ENCODE results near the gene FRMD7. TPM values are rescaled to one million over a fixed set of nuclear protein-coding genes. Genes with fewer than 3 reads are reported as not detected.
"Not testable (repeated sequence)": the region's sequence is repeated elsewhere in the genome, so short reads cannot be mapped to it uniquely, and the experiment has no call there.

The FRMD7 gene
- total RNA-seq, 1 donor, result 1.1 TPM

DNA sequence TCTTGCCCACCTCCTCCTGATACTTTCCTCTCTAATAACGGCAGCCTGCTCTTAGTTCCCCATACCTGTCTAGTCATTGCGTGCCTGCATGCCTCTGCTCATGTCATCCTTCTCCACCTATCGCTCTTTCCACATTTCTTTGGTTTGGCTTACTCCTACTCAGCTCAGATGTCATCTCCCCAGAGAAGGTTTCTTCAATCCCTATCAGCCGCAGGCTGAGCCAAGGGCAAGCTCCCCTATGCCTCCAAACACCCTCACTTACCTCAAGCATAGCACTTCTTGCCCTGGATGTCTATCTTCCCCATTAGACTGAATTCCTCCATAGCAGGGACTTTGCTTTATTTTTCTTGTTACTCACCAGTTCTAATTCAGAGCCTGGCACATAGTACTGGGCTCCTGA, 26.6 kb downstream of the FRMD7 start:
- no peak for DNase-seq (ENCODE audit: insufficient read length, low spot score, missing footprints)
- H3K27me3 ChIP-seq (ENCODE audit: insufficient read depth, low read length), result peaks cover 14% of the 10 kb centered on the region
- H3K9me3 ChIP-seq (ENCODE audit: low read depth, low read length), result no peaks in the 10 kb centered on the region
- TF ChIP-seq, protein P1, sequence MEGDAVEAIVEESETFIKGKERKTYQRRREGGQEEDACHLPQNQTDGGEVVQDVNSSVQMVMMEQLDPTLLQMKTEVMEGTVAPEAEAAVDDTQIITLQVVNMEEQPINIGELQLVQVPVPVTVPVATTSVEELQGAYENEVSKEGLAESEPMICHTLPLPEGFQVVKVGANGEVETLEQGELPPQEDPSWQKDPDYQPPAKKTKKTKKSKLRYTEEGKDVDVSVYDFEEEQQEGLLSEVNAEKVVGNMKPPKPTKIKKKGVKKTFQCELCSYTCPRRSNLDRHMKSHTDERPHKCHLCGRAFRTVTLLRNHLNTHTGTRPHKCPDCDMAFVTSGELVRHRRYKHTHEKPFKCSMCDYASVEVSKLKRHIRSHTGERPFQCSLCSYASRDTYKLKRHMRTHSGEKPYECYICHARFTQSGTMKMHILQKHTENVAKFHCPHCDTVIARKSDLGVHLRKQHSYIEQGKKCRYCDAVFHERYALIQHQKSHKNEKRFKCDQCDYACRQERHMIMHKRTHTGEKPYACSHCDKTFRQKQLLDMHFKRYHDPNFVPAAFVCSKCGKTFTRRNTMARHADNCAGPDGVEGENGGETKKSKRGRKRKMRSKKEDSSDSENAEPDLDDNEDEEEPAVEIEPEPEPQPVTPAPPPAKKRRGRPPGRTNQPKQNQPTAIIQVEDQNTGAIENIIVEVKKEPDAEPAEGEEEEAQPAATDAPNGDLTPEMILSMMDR (IDR thresholded peaks at IDR 0.05; ENCODE audit: extremely low read depth, low read depth, low read length), result no peak
- H3K4me1 ChIP-seq (ENCODE audit: insufficient read depth, low read length), result no peaks in the 10 kb centered on the region
- H2AFZ ChIP-seq (ENCODE audit: low read length), result no peak overlapping the region
- no peaks in the 10 kb centered on the region for H3K79me2 ChIP-seq (ENCODE audit: insufficient read depth, low read length)
- no peak overlapping the region for H3K27ac ChIP-seq (ENCODE audit: low read depth, low read length)
- no peak overlapping the region for H3K4me3 ChIP-seq (ENCODE audit: insufficient read depth, low read length)
- no peak overlapping the region for H3K4me2 ChIP-seq (ENCODE audit: insufficient read depth, low read length)
- H3K36me3 ChIP-seq (ENCODE audit: insufficient read depth, low read length), result no peaks in the 10 kb centered on the region
- H4K20me1 ChIP-seq (ENCODE audit: insufficient read depth, low read length), result no peaks in the 10 kb centered on the region

DNA sequence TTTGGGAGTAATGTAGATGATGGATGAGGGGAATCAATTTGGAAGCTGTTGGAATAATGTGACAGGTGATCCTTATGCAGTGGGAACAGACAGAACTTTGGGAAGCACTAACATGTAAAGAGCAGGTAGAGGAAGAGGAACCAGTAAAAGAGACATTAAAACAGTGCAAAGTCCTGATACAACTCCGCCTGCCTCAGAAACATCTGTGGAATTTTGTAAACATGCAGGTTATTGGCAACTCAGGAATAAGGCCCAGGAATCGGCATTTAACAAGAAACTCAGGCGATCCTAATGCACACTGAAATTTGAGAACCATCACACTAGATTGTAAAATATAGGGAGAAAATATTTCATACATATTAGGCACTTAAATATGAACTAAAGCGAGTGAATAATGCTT, 29.1 kb downstream of the FRMD7 start:
- not testable (repeated sequence) for H3K4me3 ChIP-seq (ENCODE audit: insufficient read depth, low read length); H3K27ac ChIP-seq (ENCODE audit: low read depth, low read length); H3K9me3 ChIP-seq (ENCODE audit: low read depth, low read length); H3K79me2 ChIP-seq (ENCODE audit: insufficient read depth, low read length); DNase-seq (ENCODE audit: insufficient read length, low spot score, missing footprints); H3K4me1 ChIP-seq (ENCODE audit: insufficient read depth, low read length); H3K36me3 ChIP-seq (ENCODE audit: insufficient read depth, low read length); H3K4me2 ChIP-seq (ENCODE audit: insufficient read depth, low read length); H4K20me1 ChIP-seq (ENCODE audit: insufficient read depth, low read length); H2AFZ ChIP-seq (ENCODE audit: low read length)
- H3K27me3 ChIP-seq (ENCODE audit: insufficient read depth, low read length), result peaks cover 17% of the 10 kb centered on the region

DNA sequence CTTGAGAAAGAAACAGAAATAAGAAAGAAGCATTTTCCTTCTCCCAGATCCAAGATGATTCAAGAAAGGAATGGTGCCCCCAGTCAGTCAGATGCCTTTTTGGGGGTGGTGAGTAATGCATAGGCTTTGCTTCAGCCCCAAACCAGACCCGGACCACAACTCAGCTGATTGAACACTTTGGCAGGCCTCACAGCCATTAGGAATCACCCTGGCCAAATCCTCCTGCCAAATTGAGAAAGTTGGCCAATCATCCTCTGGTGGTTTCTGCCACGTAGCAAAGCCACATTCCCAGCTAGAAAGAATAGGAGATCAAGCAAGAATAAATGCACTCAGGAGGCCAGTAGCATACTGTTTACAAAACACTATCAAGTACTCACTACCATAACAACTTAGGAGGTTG, 33.7 kb downstream of the FRMD7 start:
- DNase-seq (ENCODE audit: insufficient read length, low spot score, missing footprints), result no peak
- H3K4me1 ChIP-seq (ENCODE audit: insufficient read depth, low read length), result peaks cover 8% of the 10 kb centered on the region
- H3K9me3 ChIP-seq (ENCODE audit: low read depth, low read length), result no peaks in the 10 kb centered on the region
- TF ChIP-seq, protein P1 (IDR thresholded peaks at IDR 0.05; ENCODE audit: extremely low read depth, low read depth, low read length), result no peak
- no peak overlapping the region for H3K4me2 ChIP-seq (ENCODE audit: insufficient read depth, low read length)
- H2AFZ ChIP-seq (ENCODE audit: low read length), result peak overlapping the region; percentile 5
- H4K20me1 ChIP-seq (ENCODE audit: insufficient read depth, low read length), result no peaks in the 10 kb centered on the region
- peak overlapping the region; percentile 3 for H3K27ac ChIP-seq (ENCODE audit: low read depth, low read length)
- H3K4me3 ChIP-seq (ENCODE audit: insufficient read depth, low read length), result no peak overlapping the region
- peaks cover 22% of the 10 kb centered on the region for H3K27me3 ChIP-seq (ENCODE audit: insufficient read depth, low read length)
- H3K79me2 ChIP-seq (ENCODE audit: insufficient read depth, low read length), result no peaks in the 10 kb centered on the region
- H3K36me3 ChIP-seq (ENCODE audit: insufficient read depth, low read length), result no peaks in the 10 kb centered on the region

DNA sequence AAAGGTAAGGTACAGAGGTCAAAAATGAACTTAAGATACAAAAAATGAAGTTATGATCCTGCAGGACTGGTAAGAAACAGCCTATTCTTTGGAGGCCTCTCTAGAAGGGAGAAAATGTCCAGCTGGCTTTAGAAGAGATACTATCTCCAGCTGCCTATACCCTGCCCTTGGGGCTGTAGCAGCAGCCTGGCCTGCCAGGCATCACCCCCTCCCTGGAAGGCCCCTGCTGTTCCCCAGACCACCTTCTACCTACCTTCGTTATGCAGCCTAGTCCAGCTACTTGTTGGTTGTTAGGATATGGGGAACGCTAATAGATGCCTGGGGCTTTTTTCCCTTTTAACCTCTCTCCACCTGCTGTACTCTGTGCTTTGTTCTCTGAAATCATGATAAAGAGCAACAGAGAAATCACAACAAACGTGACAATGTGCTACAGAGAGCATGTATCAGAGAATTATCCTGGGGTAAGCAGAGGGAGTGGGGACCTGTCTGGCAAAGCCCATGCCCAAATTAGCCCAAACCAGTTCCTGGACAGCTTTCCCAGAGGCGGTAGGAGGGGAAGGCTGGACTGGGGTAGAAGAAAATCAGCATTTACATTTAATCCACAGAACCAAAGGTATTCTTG, 34.5 kb downstream of the FRMD7 start:
- DNase-seq (ENCODE audit: insufficient read length, low spot score, missing footprints), result no peak
- Histone ChIP-seq H2AFZ (ENCODE audit: low read length) (no peak overlapping the region), H3K4me1 (ENCODE audit: insufficient read depth, low read length) (peaks cover 8% of the 10 kb centered on the region), H3K4me3 (ENCODE audit: insufficient read depth, low read length) (no peak overlapping the region), H3K27ac (ENCODE audit: low read depth, low read length) (no peak overlapping the region), H3K36me3 (ENCODE audit: insufficient read depth, low read length) (no peaks in the 10 kb centered on the region), H3K79me2 (ENCODE audit: insufficient read depth, low read length) (no peaks in the 10 kb centered on the region), H3K9me3 (ENCODE audit: low read depth, low read length) (no peaks in the 10 kb centered on the region), H4K20me1 (ENCODE audit: insufficient read depth, low read length) (no peaks in the 10 kb centered on the region), H3K4me2 (ENCODE audit: insufficient read depth, low read length) (no peak overlapping the region), H3K27me3 (ENCODE audit: insufficient read depth, low read length) (peaks cover 22% of the 10 kb centered on the region)
- TF ChIP-seq, protein P1 (IDR thresholded peaks at IDR 0.05; ENCODE audit: extremely low read depth, low read depth, low read length), result no peak

Measured in osteoblast (primary cell).